Loucy (cell line): Measurements from ENCODE around the gene BRD9.
"Not testable (repeated sequence)": the region's sequence is repeated elsewhere in the genome, so short reads cannot be mapped to it uniquely, and the experiment has no call there.

Experiments used
- H2AFZ ChIP-seq: fragments of 200-600 bp; sonication (generic); 2 replicates; pipeline ENCODE4 v1.6.0; 2016; ENCODE audit warnings: antibody characterized with exemption, mild to moderate bottlenecking, low read length, moderate library complexity
- H3F3A ChIP-seq: fragments of 200-600 bp; 2 replicates; pipeline ENCODE4 v1.6.0; 2016; ENCODE audit warnings: antibody characterized with exemption, low read depth, mild to moderate bottlenecking
- H3K27me3 ChIP-seq: fragments of 200-600 bp; sonication (generic); 2 replicates; pipeline ENCODE4 v1.6.1; 2014; ENCODE audit warnings: low read length, mild to moderate bottlenecking; ENCODE audit not compliant: insufficient read depth, poor library complexity, severe bottlenecking
- H3K36me3 ChIP-seq: fragments of 200-600 bp; sonication (generic); 2 replicates; pipeline ENCODE4 v1.6.1; 2016; ENCODE audit warnings: low read length; ENCODE audit not compliant: insufficient read depth
- H3K4me1 ChIP-seq: fragments of 200-600 bp; sonication (generic); 2 replicates; pipeline ENCODE4 v1.5.1; 2014; ENCODE audit warnings: low read length, mild to moderate bottlenecking; ENCODE audit not compliant: insufficient read depth, poor library complexity, severe bottlenecking
- H3K4me2 ChIP-seq: fragments of 200-600 bp; sonication (generic); 2 replicates; pipeline ENCODE4 v1.6.0; 2014; ENCODE audit warnings: antibody characterized with exemption, low read length, low read depth, mild to moderate bottlenecking; ENCODE audit not compliant: poor library complexity, severe bottlenecking
- H3K4me3 ChIP-seq: fragments of 200-600 bp; sonication (generic); 2 replicates; pipeline ENCODE4 v1.5.1; 2014; ENCODE audit warnings: low read length, mild to moderate bottlenecking, mixed read lengths; ENCODE audit not compliant: poor library complexity, severe bottlenecking
- H3K79me2 ChIP-seq: fragments of 200-600 bp; sonication (generic); 2 replicates; pipeline ENCODE4 v1.6.1; 2014; ENCODE audit warnings: low read length; ENCODE audit not compliant: insufficient read depth
- H3K9ac ChIP-seq: fragments of 200-600 bp; sonication (generic); 2 replicates; pipeline ENCODE4 v1.6.0; 2014; ENCODE audit warnings: mild to moderate bottlenecking, low read depth, low read length, moderate library complexity; ENCODE audit not compliant: poor library complexity, severe bottlenecking
- H3K9me2 ChIP-seq: fragments of 200-600 bp; sonication (generic); replicated peaks from 2 replicates; pipeline ENCODE4 v1.6.1; 2016; ENCODE audit warnings: low read depth, low read length, mixed read lengths
- H3K9me3 ChIP-seq: fragments of 200-600 bp; sonication (generic); 2 replicates; pipeline ENCODE4 v1.6.1; 2014; ENCODE audit warnings: mild to moderate bottlenecking, antibody characterized with exemption, low read length, low read depth; ENCODE audit not compliant: insufficient read depth
- H4K20me1 ChIP-seq: fragments of 200-600 bp; sonication (generic); 2 replicates; pipeline ENCODE4 v1.6.0; 2014; ENCODE audit warnings: antibody characterized with exemption, low read length, mild to moderate bottlenecking; ENCODE audit not compliant: insufficient read depth, poor library complexity, severe bottlenecking
- CTCF ChIP-seq: fragments of 200-600 bp; sonication (generic); conservative IDR thresholded peaks from 2 replicates; pipeline ENCODE4 v1.5.1; 2014; ENCODE audit warnings: mild to moderate bottlenecking, antibody characterized with exemption, low read length
- EZH2phosphoT487 ChIP-seq: fragments of 200-600 bp; IDR thresholded peaks from 2 replicates; pipeline ENCODE4 v1.6.1; 2018; ENCODE audit warnings: antibody characterized with exemption, mild to moderate bottlenecking, moderate library complexity, borderline replicate concordance

Gene BRD9

GRCh38 chr5:921456-922435 lies 29.1 kb upstream of the BRD9 start:
- H3K4me3 ChIP-seq, result no peak overlapping the region
- no peak overlapping the region for H2AFZ ChIP-seq
- no peaks in the 10 kb centered on the region for H3F3A ChIP-seq
- no peaks in the 10 kb centered on the region for H3K27me3 ChIP-seq
- H3K36me3 ChIP-seq, result peaks cover 3% of the 10 kb centered on the region; the same call in 1 of the 2 replicates
- H4K20me1 ChIP-seq, result no peaks in the 10 kb centered on the region
- TF ChIP-seq EZH2phosphoT487 (no peak), CTCF (no peak)
- H3K9ac ChIP-seq, result no peak overlapping the region
- no peaks in the 10 kb centered on the region for H3K9me3 ChIP-seq
- H3K4me2 ChIP-seq, result no peak overlapping the region
- no peaks in the 10 kb centered on the region for H3K9me2 ChIP-seq
- peaks cover 5% of the 10 kb centered on the region for H3K4me1 ChIP-seq
- no peaks in the 10 kb centered on the region for H3K79me2 ChIP-seq

- H3K36me3 ChIP-seq, result peaks cover 14% of the 10 kb centered on the region; the same call in 1 of the 2 replicates
- no peaks in the 10 kb centered on the region for H3F3A ChIP-seq
- H3K9me3 ChIP-seq, result no peaks in the 10 kb centered on the region
- H3K9me2 ChIP-seq, result no peaks in the 10 kb centered on the region
- no peak for TF ChIP-seq EZH2phosphoT487
- TF ChIP-seq CTCF, result no peak
- H3K4me1 ChIP-seq, result peaks cover 5% of the 10 kb centered on the region
- H4K20me1 ChIP-seq, result no peaks in the 10 kb centered on the region
- H3K79me2 ChIP-seq, result no peaks in the 10 kb centered on the region
- no peak overlapping the region for H3K4me3 ChIP-seq
- H2AFZ ChIP-seq, result no peak overlapping the region
- H3K9ac ChIP-seq, result no peak overlapping the region
- H3K27me3 ChIP-seq, result no peaks in the 10 kb centered on the region
- no peak overlapping the region for H3K4me2 ChIP-seq
These were observed 27.7 kb upstream of the BRD9 start for GRCh38 chr5:920321-920720.

GRCh38 chr5:919356-920000 lies 26.9 kb upstream of the BRD9 start:
- no peaks in the 10 kb centered on the region for H3K79me2 ChIP-seq
- no peak overlapping the region for H3K4me3 ChIP-seq
- H3K9me3 ChIP-seq, result no peaks in the 10 kb centered on the region
- no peaks in the 10 kb centered on the region for H3K27me3 ChIP-seq
- H3K9ac ChIP-seq, result no peak overlapping the region
- no peaks in the 10 kb centered on the region for H3K9me2 ChIP-seq
- H3K36me3 ChIP-seq, result peaks cover 19% of the 10 kb centered on the region; the same call in 1 of the 2 replicates
- H4K20me1 ChIP-seq, result no peaks in the 10 kb centered on the region
- H3F3A ChIP-seq, result no peaks in the 10 kb centered on the region
- H3K4me2 ChIP-seq, result no peak overlapping the region
- TF ChIP-seq CTCF, result no peak
- TF ChIP-seq EZH2phosphoT487, result no peak
- no peak overlapping the region for H2AFZ ChIP-seq
- H3K4me1 ChIP-seq, result peaks cover 5% of the 10 kb centered on the region

GRCh38 chr5:918717-919116 lies 26.1 kb upstream of the BRD9 start:
- not testable (repeated sequence) for H3K4me2 ChIP-seq, H3K9me2 ChIP-seq, H3K9me3 ChIP-seq, H3K4me1 ChIP-seq, H2AFZ ChIP-seq, H4K20me1 ChIP-seq, H3K79me2 ChIP-seq, H3K4me3 ChIP-seq, H3F3A ChIP-seq, H3K9ac ChIP-seq, H3K27me3 ChIP-seq
- peaks cover 22% of the 10 kb centered on the region; the same call in 1 of the 2 replicates for H3K36me3 ChIP-seq
